Heart left ventricle (tissue), 16 donors: ENCODE measurements around the gene NUDT3. TPM values are rescaled to one million over a fixed set of nuclear protein-coding genes. Genes with fewer than 3 reads are reported as not detected.

Experiments
- ATAC-seq, 4 donors: fragments of 200-7000 bp; cut with Tn5 transposase; one replicate each; pipeline ENCODE4 v1.9.1; 2020 to 2022; ENCODE audit warnings: moderate library complexity in 4 of 4, mild to moderate bottlenecking in 3 of 4, moderate number of reproducible peaks in 1 of 4
- DNase-seq, 5 donors: peaks; one replicate each; pipeline ENCODE4 v3.0.0-alpha.2; 2020
- H3K27ac ChIP-seq, 12 donors: fragments of 200-600 bp; sonication (generic) in 4 of 12; one replicate each; pipeline versions ENCODE4 v1.5.0 to v1.8.0; 2016 to 2022; ENCODE audit warnings: mild to moderate bottlenecking in 2 of 12
- H3K27me3 ChIP-seq, 9 donors: fragments of 200-600 bp; sonication (generic) in 2 of 9; one replicate each; pipeline versions ENCODE4 v1.5.1 to v1.8.0; 2016 to 2022; ENCODE audit warnings: mild to moderate bottlenecking in 3 of 9
- H3K36me3 ChIP-seq, 9 donors: fragments of 200-600 bp; sonication (generic) in 2 of 9; one replicate each; pipeline versions ENCODE4 v1.5.0 to v1.8.0; 2018 to 2022; ENCODE audit warnings: mild to moderate bottlenecking in 2 of 9
- H3K4me1 ChIP-seq, 12 donors: fragments of 200-600 bp; sonication (generic) in 4 of 12; one replicate each; pipeline versions ENCODE4 v1.5.0 to v1.8.0; 2016 to 2022; ENCODE audit warnings: mild to moderate bottlenecking in 3 of 12
- H3K4me3 ChIP-seq, 12 donors: fragments of 200-600 bp; sonication (generic) in 4 of 12; one replicate each; pipeline versions ENCODE4 v1.5.0 to v1.8.0; 2017 to 2022; ENCODE audit warnings: mild to moderate bottlenecking in 9 of 12, moderate library complexity in 4 of 12
- H3K9me3 ChIP-seq, 12 donors: fragments of 200-600 bp; sonication (generic) in 4 of 12; one replicate each; pipeline versions ENCODE4 v1.5.0 to v1.8.0; 2016 to 2022; ENCODE audit warnings: mild to moderate bottlenecking in 1 of 12
- CTCF ChIP-seq, 12 donors: fragments of 200-600 bp; sonication (generic) in 4 of 12; IDR thresholded peaks; one replicate each; pipeline versions ENCODE4 v1.5.0 to v1.8.0; 2018 to 2022; ENCODE audit warnings: antibody characterized with exemption in 12 of 12, mild to moderate bottlenecking in 5 of 12
- POLR2A ChIP-seq, 2 donors: fragments of 450-650 bp; IDR thresholded peaks; one replicate each; pipeline ENCODE4 v1.6.1; 2017; ENCODE audit warnings: antibody characterized with exemption in 2 of 2, mild to moderate bottlenecking in 2 of 2, moderate library complexity in 2 of 2
- WGBS, 4 donors: extraction: QIAGEN DNeasy Blood & Tissue Kit in 2 of 4; methylation state at CpG; one replicate each; pipeline versions ENCODE4 v1.1.5 to v1.1.7; 2013 to 2018; 5-methylcytosine and 5-hydroxymethylcytosine counted together
- intact Hi-C, 10 donors: fragments of 100-400 bp; cut with DNase I; formaldehyde crosslinking; loops; one replicate each; pipeline versions ENCODE4 v1.11.1 to v1.14.2; 2022
- polyA plus RNA-seq, 2 donors: library from polyadenylated mRNA; stranded (reverse); fragments of 200-250 nt; gene quantifications; one replicate each; pipeline ENCODE4 v1.2.3, GENCODE V29; 2013
- total RNA-seq, 9 donors: library from RNA; depleted of rRNA in 2 of 9; stranded (reverse); fragments of >200 nt in 2 of 9; fragmentation: NEBNext Ultra II Directional in 3 of 9; extraction: Animal tissue kit (Norgen Biotek cat#: 25700) in 3 of 9; gene quantifications; one replicate each; pipeline versions ENCODE4 v1.1.0 to v1.2.4, GENCODE V29; 2016 to 2023
- donor health status: ischemic (EF 13 %, LVEDD 7.1; RV severe dilation, severe dysfunction).
- donor health status: healthy with polysubstance abuse.
- donor health status: DM: no; HTN: yes; CAD: no.
- donor health status: DM: no; HTN: no; CAD: no.
- donor health status: ischemic (EF 25% LVEDD 6.9; RV normal size, moderate dysfunction).
- donor health status: ischemic (EF 25% LVEDD 5.7; RV mildly dilated, moderate dysfunction).
- donor health status: healthy.
- donor health status: DM: yes; HTN: yes; CAD: no.
- donor health status: ischemic (EF 35%, LVEDD 5.7; RV mildly dilated, moderate dysfunction).
- donor health status: nonischemic (EF 11% LVEDD 7.7; RV severe dilation, severe dysfunction).
- donor health status: DM: yes; HTN: yes; CAD: no.
- donor health status: PGD.
- donor health status: ischemic (EF 29% LVEDD 5.4; RV normal size, mild dysfunction).
- donor health status: nonischemic (EF 23%, LVEDD 6.1; RV moderate dilation, normal function).

Gene NUDT3
- total and polyA plus RNA-seq, 11 donors, result 15.9 to 68.4 (median 54.5) TPM

DNA sequence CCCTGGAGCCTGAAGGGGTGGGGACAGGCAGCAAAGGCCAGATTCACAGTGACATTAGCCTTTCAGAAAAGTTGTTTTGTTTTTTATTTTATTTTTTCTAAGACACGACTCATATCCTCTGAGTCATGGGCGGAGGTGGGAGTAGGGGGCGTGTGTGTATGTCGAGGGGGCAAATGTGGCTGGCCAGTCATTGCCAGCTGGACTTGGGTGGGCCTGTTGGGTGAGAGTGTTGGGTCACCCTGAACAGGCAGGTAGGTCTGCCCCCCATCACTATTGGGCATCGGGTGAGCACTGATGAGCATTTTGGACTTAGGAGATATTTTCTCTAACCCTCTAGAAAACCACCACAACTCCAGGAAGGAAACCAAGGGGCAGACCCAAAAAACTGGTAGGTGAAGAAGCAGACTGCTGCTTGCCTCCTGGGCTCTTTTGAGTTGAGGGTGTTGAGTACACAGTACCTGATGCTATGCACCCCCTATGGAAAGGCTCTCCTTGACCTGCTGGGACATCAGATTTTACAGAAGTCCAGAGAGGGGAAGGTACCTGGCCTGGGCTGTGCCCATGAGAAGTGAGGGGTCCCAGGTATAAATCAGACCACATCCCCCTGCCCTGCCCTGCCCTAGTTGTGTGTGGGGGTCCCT is 149.2 kb downstream of the NUDT3 start:
- intact Hi-C loops, result loop anchor here in 2 of 10 donors (5.0 to 10.0 kb wide), 2 partner anchors 46 to 362 kb away; no protein-coding TSS in a partner anchor
- TF ChIP-seq POLR2A (IDR thresholded peaks at IDR 0.05), result no peak
- no peak for TF ChIP-seq CTCF (IDR thresholded peaks at IDR 0.05)
- ATAC-seq (no peak), DNase-seq (peak in 1 of 5 donors; percentile 51)
- H3K36me3 ChIP-seq, result peaks cover 0 to 33% (median 2%) of the 10 kb centered on the region in 9 donors
- WGBS, 4 donors, result 66 to 77% (median 73%) methylated on average over 5 of the region's 5 CpGs
- H3K27ac ChIP-seq, result peak overlapping the region in 2 of 12 donors; percentile 73 to 78
- H3K4me3 ChIP-seq, result no peak overlapping the region
- H3K27me3 ChIP-seq, result no peaks in the 10 kb centered on the region
- no peaks in the 10 kb centered on the region for H3K9me3 ChIP-seq
- peaks cover 0 to 43% (median 16%) of the 10 kb centered on the region in 12 donors for H3K4me1 ChIP-seq

DNA sequence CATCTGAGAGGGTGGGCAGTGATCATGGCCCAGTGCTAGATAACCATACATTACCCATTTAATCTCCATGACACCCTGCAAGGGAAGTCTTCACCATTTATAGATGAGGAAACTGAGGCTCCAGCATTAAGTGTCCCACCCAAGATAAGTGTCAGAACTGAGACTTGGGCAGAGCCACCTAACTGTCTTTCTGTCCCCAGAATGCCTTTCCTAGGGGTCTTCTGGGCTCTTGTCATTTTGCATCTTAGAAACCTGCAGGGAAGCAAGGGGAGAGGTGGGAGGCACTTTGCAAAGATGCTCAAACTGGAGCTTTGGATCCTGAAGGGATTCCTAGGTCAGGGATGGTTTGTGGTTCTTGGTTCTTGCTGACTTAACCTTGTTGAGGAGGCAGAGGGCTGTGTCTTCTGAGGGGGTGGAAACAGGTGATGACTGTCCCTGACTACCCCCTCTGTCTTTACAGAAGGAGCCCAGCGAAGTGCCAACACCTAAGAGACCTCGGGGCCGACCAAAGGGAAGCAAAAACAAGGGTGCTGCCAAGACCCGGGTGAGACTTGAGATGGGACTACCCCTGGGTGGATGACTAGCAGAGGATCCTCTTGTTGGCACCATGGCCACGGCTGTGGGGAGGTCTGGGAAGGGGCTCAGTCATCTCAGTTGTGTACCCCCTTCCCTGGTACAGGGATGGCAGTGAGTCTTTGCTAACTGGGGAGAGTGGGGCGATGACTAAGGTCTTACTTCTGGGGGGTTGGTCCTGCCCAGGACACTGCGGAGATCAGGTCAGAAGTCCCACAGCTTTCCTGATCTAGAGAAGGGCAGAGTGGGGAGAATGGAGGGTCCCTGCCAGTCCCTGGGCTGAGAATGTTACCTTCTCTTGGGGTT is 150.0 kb downstream of the NUDT3 start:
- ATAC-seq (no peak), DNase-seq (peak in 1 of 5 donors; percentile 25)
- H3K27me3 ChIP-seq, result no peaks in the 10 kb centered on the region
- H3K4me1 ChIP-seq, result peaks cover 0 to 36% (median 12%) of the 10 kb centered on the region in 12 donors
- peak overlapping the region in 1 of 12 donors; percentile 73 for H3K27ac ChIP-seq
- 81 to 90% (median 88%) methylated on average over 7 of the region's 7 CpGs for WGBS, 4 donors
- TF ChIP-seq POLR2A (IDR thresholded peaks at IDR 0.05) (no peak), CTCF (IDR thresholded peaks at IDR 0.05) (no peak)
- peaks cover 0 to 33% (median 2%) of the 10 kb centered on the region in 9 donors for H3K36me3 ChIP-seq
- no peaks in the 10 kb centered on the region for H3K9me3 ChIP-seq
- intact Hi-C loops, result loop anchor here in 2 of 10 donors (5.0 to 10.0 kb wide), 2 partner anchors 45 to 362 kb away; no protein-coding TSS in a partner anchor
- no peak overlapping the region for H3K4me3 ChIP-seq

DNA sequence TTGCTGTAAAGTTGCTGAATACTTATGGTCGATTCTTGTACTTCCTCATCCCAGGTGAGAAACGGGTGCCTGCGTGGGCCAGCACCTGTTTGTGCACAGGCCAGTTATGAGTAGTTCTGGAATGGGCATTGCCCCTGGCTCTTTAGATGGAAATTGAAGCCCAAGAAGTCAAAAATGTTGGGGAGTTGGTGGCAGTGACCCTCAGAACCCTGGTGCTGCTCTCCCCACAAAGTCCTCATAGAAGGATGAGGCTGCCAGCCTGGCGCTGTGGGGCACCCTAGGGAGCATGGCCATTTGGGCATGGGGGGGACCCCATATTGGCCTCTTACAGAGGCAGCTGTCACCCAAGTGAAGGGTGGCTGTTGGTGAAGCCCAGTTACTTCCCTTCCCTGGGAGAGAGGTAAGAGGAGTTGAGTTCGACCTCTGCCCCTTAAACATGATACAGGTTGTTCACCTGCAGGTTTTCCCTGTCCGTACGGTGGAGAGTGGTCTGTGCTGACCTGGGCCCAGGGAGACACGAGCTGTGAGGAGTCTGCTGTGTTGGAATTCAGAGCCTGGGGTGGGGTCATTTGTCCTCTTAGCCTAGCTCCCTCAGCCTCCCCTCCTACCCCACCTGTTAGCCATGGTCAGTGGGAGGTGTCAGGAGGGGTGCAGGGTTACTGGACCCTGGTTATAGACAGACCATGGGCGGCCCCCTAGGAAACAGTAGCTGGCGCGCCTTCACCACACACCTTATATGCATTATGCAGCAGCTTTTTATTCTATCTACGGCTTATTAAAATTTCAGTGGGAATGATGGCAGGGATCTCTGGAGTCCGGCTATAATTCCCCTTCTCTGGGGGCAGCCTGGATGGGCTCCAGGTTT is 150.9 kb downstream of the NUDT3 start:
- no peaks in the 10 kb centered on the region for H3K27me3 ChIP-seq
- no peak overlapping the region for H3K4me3 ChIP-seq
- intact Hi-C loops, result loop anchor here in 2 of 10 donors (5.0 to 10.0 kb wide), 2 partner anchors 44 to 363 kb away; no protein-coding TSS in a partner anchor
- ATAC-seq (no peak), DNase-seq (peak in 1 of 5 donors; percentile 27)
- peaks cover 0 to 33% (median 2%) of the 10 kb centered on the region in 9 donors for H3K36me3 ChIP-seq
- no peak for TF ChIP-seq CTCF (IDR thresholded peaks at IDR 0.05)
- TF ChIP-seq POLR2A (IDR thresholded peaks at IDR 0.05), result no peak
- no peak overlapping the region for H3K27ac ChIP-seq
- H3K4me1 ChIP-seq, result peaks cover 0 to 36% (median 12%) of the 10 kb centered on the region in 12 donors
- WGBS, 4 donors, result 89 to 95% (median 93%) methylated on average over 13 of the region's 13 CpGs
- no peaks in the 10 kb centered on the region for H3K9me3 ChIP-seq
